SK-N-MC (cell line): Measurements from ENCODE around the gene HOXB5.

ENCODE experiments used
- EZH2 ChIP-seq: fragments of 200-600 bp; sonication (generic); IDR thresholded peaks from one replicate; pipeline ENCODE4 v1.6.1; 2017; ENCODE audit warnings: antibody characterized with exemption
- FOXP2 ChIP-seq: optimal IDR thresholded peaks from 2 replicates; pipeline ENCODE3; 2011; ENCODE audit warnings: mild to moderate bottlenecking, moderate library complexity; ENCODE audit not compliant: insufficient read depth; ENCODE audit errors: extremely low read length, control extremely low read depth
- POLR2AphosphoS5 ChIP-seq: IDR thresholded peaks from 2 replicates; pipeline ENCODE4 v1.6.1; 2012; ENCODE audit warnings: mild to moderate bottlenecking, low read depth, low read length, borderline replicate concordance

GRCh38 chr17:48571826-48572417 lies 21.7 kb downstream of the HOXB5 start:
- TF ChIP-seq FOXP2 (no peak), POLR2AphosphoS5 (no peak), EZH2 (no peak)
